NT2/D1 (cell line): ENCODE data around the gene CHRNA1.

Source experiments
- SUZ12 ChIP-seq: IDR thresholded peaks from 2 replicates; pipeline ENCODE4 v1.6.1; 2011; ENCODE audit not compliant: insufficient read length, insufficient read depth; ENCODE audit errors: extremely low read depth
- YY1 ChIP-seq: IDR thresholded peaks from 2 replicates; pipeline ENCODE4 v1.6.1; 2011; ENCODE audit not compliant: insufficient read length, insufficient read depth
- ZNF274 ChIP-seq: IDR thresholded peaks from 2 replicates; pipeline ENCODE4 v1.6.1; 2011; ENCODE audit warnings: mild to moderate bottlenecking, low read depth, low read length

DNA sequence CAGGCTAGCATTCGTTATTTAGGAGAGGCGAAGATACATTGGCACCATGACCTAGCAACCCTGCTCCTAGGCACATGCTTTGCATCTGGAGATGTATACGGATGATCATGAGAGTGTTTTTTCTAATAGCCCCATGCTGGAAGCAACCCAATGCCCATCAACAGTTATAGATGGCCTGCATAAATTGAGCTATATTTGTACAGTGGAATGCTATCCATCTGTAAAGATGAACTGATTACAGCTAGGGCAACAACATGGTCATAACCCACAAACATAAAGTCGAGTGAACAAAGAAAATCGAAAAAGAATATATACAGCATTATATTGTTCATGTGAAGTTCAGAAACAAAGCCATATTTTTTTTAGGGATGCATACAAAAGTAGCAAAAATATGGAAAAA lies 20.6 kb upstream of the CHRNA1 start:
- TF ChIP-seq YY1 (no peak), SUZ12 (no peak), ZNF274 (no peak)
